Occipital lobe (tissue), 1 donor: ENCODE measurements around the gene RUFY4. TPM values are rescaled to one million over a fixed set of nuclear protein-coding genes. Genes with fewer than 3 reads are reported as not detected.

Experiments used
- total RNA-seq: library from RNA; depleted of rRNA; stranded (reverse); fragments of >200 nt; gene quantifications from one replicate; pipeline ENCODE4 v1.2.3, GENCODE V29; 2014

The RUFY4 gene
- total RNA-seq, 1 donor from 2014 or later: 0.78 TPM

Other genes starting within 250 kb of the RUFY4 start
- gene TNS1, start 66.3 kb upstream of the RUFY4 start, total RNA-seq: 3.1 TPM
- gene CXCR2, start 56.8 kb downstream of the RUFY4 start, total RNA-seq: 2.3 TPM
- gene CXCR1, start 97.7 kb downstream of the RUFY4 start, total RNA-seq: not detected
- gene ARPC2, start 147.9 kb downstream of the RUFY4 start, total RNA-seq: 110 TPM
- not detected for gene GPBAR1, start 191.8 kb downstream of the RUFY4 start, total RNA-seq
- 105 TPM for gene AAMP, start 200.9 kb downstream of the RUFY4 start, total RNA-seq
- gene PNKD, start 201.3 kb downstream of the RUFY4 start, total RNA-seq: 18.2 TPM
- 16.2 TPM for gene TMBIM1, start 223.2 kb downstream of the RUFY4 start, total RNA-seq